Osteoblast (primary cell): Measurements from ENCODE around the gene GRID1. TPM values are rescaled to one million over a fixed set of nuclear protein-coding genes. Genes with fewer than 3 reads are reported as not detected.

Experiments used
- DNase-seq: peaks from one replicate; pipeline ENCODE4 v3.0.0; 2011; ENCODE audit warnings: low spot score, mixed read lengths; ENCODE audit not compliant: insufficient read length; ENCODE audit errors: missing footprints
- H2AFZ ChIP-seq: 2 replicates; pipeline ENCODE4 v1.6.0; 2011; ENCODE audit warnings: mild to moderate bottlenecking, low read length
- H3K27ac ChIP-seq: 2 replicates; pipeline ENCODE4 v1.5.1; 2011; ENCODE audit warnings: mild to moderate bottlenecking, low read depth, low read length, moderate library complexity
- H3K27me3 ChIP-seq: 2 replicates; pipeline ENCODE4 v1.6.0; 2012; ENCODE audit warnings: mild to moderate bottlenecking, control low read depth, inconsistent platforms, low read length, moderate library complexity; ENCODE audit not compliant: insufficient read depth
- H3K36me3 ChIP-seq: 2 replicates; pipeline ENCODE4 v1.5.1; 2011; ENCODE audit warnings: mild to moderate bottlenecking, low read length, control low read depth, moderate library complexity; ENCODE audit not compliant: insufficient read depth
- H3K4me1 ChIP-seq: 2 replicates; pipeline ENCODE4 v1.5.1; 2011; ENCODE audit warnings: mild to moderate bottlenecking, low read length, control low read depth, moderate library complexity; ENCODE audit not compliant: insufficient read depth
- H3K4me2 ChIP-seq: 2 replicates; pipeline ENCODE4 v1.6.0; 2011; ENCODE audit warnings: mild to moderate bottlenecking, low read length; ENCODE audit not compliant: insufficient read depth
- H3K4me3 ChIP-seq: fragments of 200-600 bp; sonication (generic); 3 replicates; pipeline ENCODE4 v1.5.1; 2012; ENCODE audit warnings: mild to moderate bottlenecking, low read length, inconsistent platforms; ENCODE audit not compliant: insufficient read depth
- H3K79me2 ChIP-seq: 2 replicates; pipeline ENCODE4 v1.6.0; 2012; ENCODE audit warnings: mild to moderate bottlenecking, low read length, control low read depth, inconsistent platforms; ENCODE audit not compliant: insufficient read depth
- H3K9me3 ChIP-seq: 2 replicates; pipeline ENCODE4 v1.5.1; 2011; ENCODE audit warnings: low read depth, low read length, control low read depth
- H4K20me1 ChIP-seq: 2 replicates; pipeline ENCODE4 v1.6.0; 2012; ENCODE audit warnings: mild to moderate bottlenecking, low read length, control low read depth; ENCODE audit not compliant: insufficient read depth
- total RNA-seq: library from RNA; depleted of rRNA; stranded (reverse); fragments of >200 nt; gene quantifications from 2 replicates; pipeline ENCODE4 v1.2.3, GENCODE V29; 2012
- TF ChIP-seq, protein P1 (sequence below): IDR thresholded peaks from 2 replicates; pipeline ENCODE4 v1.5.1; 2011; ENCODE audit warnings: mild to moderate bottlenecking, low read depth, low read length, moderate library complexity; ENCODE audit errors: extremely low read depth

GRID1 gene
- total RNA-seq, 1 donor: not detected

- TF ChIP-seq, protein P1, sequence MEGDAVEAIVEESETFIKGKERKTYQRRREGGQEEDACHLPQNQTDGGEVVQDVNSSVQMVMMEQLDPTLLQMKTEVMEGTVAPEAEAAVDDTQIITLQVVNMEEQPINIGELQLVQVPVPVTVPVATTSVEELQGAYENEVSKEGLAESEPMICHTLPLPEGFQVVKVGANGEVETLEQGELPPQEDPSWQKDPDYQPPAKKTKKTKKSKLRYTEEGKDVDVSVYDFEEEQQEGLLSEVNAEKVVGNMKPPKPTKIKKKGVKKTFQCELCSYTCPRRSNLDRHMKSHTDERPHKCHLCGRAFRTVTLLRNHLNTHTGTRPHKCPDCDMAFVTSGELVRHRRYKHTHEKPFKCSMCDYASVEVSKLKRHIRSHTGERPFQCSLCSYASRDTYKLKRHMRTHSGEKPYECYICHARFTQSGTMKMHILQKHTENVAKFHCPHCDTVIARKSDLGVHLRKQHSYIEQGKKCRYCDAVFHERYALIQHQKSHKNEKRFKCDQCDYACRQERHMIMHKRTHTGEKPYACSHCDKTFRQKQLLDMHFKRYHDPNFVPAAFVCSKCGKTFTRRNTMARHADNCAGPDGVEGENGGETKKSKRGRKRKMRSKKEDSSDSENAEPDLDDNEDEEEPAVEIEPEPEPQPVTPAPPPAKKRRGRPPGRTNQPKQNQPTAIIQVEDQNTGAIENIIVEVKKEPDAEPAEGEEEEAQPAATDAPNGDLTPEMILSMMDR: no peak
- no peak overlapping the region for H3K27ac ChIP-seq
- no peaks in the 10 kb centered on the region for H4K20me1 ChIP-seq
- no peaks in the 10 kb centered on the region for H3K9me3 ChIP-seq
- H3K79me2 ChIP-seq: no peaks in the 10 kb centered on the region
- no peak overlapping the region for H3K4me3 ChIP-seq
- no peak for DNase-seq
- no peak overlapping the region for H3K4me2 ChIP-seq
- H3K4me1 ChIP-seq: no peaks in the 10 kb centered on the region
- no peaks in the 10 kb centered on the region for H3K27me3 ChIP-seq
- no peak overlapping the region for H2AFZ ChIP-seq
- H3K36me3 ChIP-seq: no peaks in the 10 kb centered on the region
Observed at GRCh38 chr10:85831422-85831821, 535.2 kb downstream of the GRID1 start.

DNA sequence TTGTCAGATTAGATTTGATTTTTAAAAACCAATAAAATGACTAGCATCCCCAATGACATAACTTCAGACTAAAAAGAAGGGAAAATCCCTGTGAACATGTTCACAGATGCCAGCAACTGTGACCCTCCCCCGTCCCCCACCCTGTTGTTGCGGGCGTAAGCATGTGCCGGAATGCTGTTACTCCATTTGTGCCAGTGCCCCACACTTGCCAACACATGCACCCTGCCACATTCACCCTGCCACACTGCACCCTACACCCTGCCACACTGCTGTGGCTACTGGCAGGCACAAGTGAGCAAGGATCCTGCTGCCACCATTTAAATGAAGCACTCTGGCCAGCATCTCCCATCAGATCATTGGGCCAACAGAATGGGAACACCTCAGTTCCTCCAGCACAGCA lies 540.2 kb downstream of the GRID1 start:
- Histone ChIP-seq H3K36me3 (no peaks in the 10 kb centered on the region), H3K4me3 (no peak overlapping the region), H3K9me3 (no peaks in the 10 kb centered on the region), H3K27ac (no peak overlapping the region), H3K27me3 (no peaks in the 10 kb centered on the region), H3K79me2 (no peaks in the 10 kb centered on the region), H3K4me1 (no peaks in the 10 kb centered on the region), H3K4me2 (no peak overlapping the region), H2AFZ (no peak overlapping the region), H4K20me1 (no peaks in the 10 kb centered on the region)
- TF ChIP-seq, protein P1: no peak
- no peak for DNase-seq

- no peak for DNase-seq
- no peak overlapping the region for H3K27ac ChIP-seq
- no peaks in the 10 kb centered on the region for H3K27me3 ChIP-seq
- no peaks in the 10 kb centered on the region for H4K20me1 ChIP-seq
- TF ChIP-seq, protein P1: no peak
- no peaks in the 10 kb centered on the region for H3K79me2 ChIP-seq
- no peak overlapping the region for H3K4me2 ChIP-seq
- H3K36me3 ChIP-seq: no peaks in the 10 kb centered on the region
- H3K4me1 ChIP-seq: no peaks in the 10 kb centered on the region
- H3K4me3 ChIP-seq: no peak overlapping the region
- no peak overlapping the region for H2AFZ ChIP-seq
- H3K9me3 ChIP-seq: peaks cover 7% of the 10 kb centered on the region
Observed at GRCh38 chr10:85811405-85811804, 555.2 kb downstream of the GRID1 start.

DNA sequence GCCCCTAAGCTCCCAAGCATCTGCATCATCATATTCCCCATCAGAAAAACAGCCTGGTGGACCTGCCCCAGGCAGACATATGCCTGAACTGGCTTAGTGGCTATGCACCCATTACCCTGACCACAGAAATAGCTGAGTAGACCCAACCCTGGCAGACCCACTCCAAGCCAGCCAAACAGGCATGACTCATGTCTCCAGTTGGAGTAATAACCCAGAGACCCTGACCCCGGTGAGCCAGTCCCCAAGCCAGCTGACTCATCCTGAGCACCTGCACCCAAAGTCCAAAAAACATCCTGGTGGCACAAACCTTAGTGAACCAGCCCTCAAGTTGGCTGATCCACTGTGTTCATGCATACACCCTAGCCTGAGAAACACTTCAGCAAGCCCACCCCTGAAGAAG lies 555.9 kb downstream of the GRID1 start:
- Histone ChIP-seq H2AFZ (no peak overlapping the region), H3K79me2 (no peaks in the 10 kb centered on the region), H3K27me3 (no peaks in the 10 kb centered on the region), H3K4me1 (no peaks in the 10 kb centered on the region), H3K4me2 (no peak overlapping the region), H3K27ac (no peak overlapping the region), H4K20me1 (no peaks in the 10 kb centered on the region), H3K9me3 (peaks cover 7% of the 10 kb centered on the region), H3K4me3 (no peak overlapping the region), H3K36me3 (no peaks in the 10 kb centered on the region)
- no peak for DNase-seq
- TF ChIP-seq, protein P1: no peak
